ENCODE data around the gene PDE4D.

GRCh38 chr5:59544573-59544972, 349.0 kb downstream of the PDE4D start:
- TF ChIP-seq CTCF (IDR thresholded peaks at IDR 0.05; ENCODE audit: insufficient read depth, low read depth, low read length) (no peak), EZH2 (IDR thresholded peaks at IDR 0.05; ENCODE audit: insufficient read depth, low read length) (no peak)

Data from astrocyte (in vitro differentiated cells and primary cell).